Breast epithelium (tissue), 3 donors: Measurements from ENCODE around the gene VPS26C.

Experiments
- POLR2A ChIP-seq: fragments of 450-650 bp; IDR thresholded peaks from one replicate; pipeline ENCODE4 v1.6.1; 2016; ENCODE audit warnings: antibody characterized with exemption, mild to moderate bottlenecking, moderate library complexity
- TF ChIP-seq, protein P1 (sequence below), 3 donors: fragments of 450-650 bp; IDR thresholded peaks; one replicate each; pipeline ENCODE4 v1.5.1; 2016 to 2017; ENCODE audit warnings: antibody characterized with exemption in 3 of 3, mild to moderate bottlenecking in 3 of 3, moderate library complexity in 3 of 3

DNA sequence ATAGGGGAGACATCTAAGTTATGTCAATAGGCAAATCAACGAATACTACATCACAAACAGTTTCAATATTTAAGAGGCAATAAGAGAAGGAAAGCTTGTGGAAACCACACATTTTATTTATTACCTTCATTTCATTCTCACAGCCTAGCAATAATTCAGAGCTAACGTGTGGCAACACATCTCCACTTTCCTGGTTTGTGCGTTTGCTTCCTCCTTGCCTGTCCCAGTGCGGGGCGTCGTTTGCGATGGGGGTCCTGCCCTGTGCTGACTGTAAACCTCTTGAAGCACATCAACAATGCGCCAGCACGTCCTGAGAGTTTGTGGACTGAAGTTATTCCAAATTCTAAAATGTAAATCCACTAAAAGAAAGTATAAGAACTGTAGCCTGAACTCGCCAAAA, 14.4 kb upstream of the VPS26C start:
- TF ChIP-seq POLR2A = no peak
- TF ChIP-seq, protein P1, sequence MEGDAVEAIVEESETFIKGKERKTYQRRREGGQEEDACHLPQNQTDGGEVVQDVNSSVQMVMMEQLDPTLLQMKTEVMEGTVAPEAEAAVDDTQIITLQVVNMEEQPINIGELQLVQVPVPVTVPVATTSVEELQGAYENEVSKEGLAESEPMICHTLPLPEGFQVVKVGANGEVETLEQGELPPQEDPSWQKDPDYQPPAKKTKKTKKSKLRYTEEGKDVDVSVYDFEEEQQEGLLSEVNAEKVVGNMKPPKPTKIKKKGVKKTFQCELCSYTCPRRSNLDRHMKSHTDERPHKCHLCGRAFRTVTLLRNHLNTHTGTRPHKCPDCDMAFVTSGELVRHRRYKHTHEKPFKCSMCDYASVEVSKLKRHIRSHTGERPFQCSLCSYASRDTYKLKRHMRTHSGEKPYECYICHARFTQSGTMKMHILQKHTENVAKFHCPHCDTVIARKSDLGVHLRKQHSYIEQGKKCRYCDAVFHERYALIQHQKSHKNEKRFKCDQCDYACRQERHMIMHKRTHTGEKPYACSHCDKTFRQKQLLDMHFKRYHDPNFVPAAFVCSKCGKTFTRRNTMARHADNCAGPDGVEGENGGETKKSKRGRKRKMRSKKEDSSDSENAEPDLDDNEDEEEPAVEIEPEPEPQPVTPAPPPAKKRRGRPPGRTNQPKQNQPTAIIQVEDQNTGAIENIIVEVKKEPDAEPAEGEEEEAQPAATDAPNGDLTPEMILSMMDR (IDR thresholded peaks at IDR 0.05) = no peak
